ENCODE results near the gene LPIN1.

DNA sequence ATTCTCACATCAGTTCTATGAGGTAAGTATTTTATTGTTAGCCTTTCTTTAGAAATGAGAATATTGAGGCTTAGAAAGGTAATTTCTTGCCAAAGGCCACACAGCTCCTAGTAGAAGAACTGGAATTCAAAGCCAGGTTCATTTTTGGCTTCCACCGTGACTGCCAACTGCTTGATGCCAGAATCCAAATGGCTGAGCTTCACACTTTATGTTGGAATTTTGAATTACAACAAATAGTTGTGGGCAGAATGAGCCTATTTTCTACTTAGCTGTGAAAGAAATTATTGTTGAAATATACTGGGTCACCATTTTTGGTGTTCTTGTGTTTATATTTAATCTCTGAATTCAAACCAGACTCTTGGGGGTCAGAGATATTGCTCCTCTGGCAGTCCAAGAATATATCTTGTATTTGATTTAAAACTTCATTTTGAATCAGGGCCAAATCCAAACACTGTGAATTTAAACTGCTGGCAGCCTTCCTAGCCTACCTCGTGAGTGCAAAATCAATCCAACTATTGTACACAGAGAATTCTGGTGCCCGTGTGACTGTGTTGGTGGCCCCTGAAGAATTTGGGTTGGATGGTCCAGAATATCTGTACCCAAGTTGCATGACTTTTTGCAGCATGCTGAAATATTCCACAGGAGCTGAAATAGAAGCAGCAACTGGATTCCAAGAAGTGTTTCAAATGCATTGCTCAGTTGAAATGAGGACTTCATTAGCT lies 35.6 kb upstream of the LPIN1 start:
- TF ChIP-seq CTCF (IDR thresholded peaks at IDR 0.05) (no peak), POLR2AphosphoS5 (IDR thresholded peaks at IDR 0.05) (no peak), POLR2A (IDR thresholded peaks at IDR 0.05; ENCODE audit: low read depth) (no peak), EP300 (IDR thresholded peaks at IDR 0.05) (no peak)

Data from esophagus muscularis mucosa (tissue), 4 donors.